IMR-90 (cell line): ENCODE results near the gene ZNF593OS. TPM values are rescaled to one million over a fixed set of nuclear protein-coding genes. Genes with fewer than 3 reads are reported as not detected.

ENCODE experiments used
- ATAC-seq: fragments of 200-7000 bp; cut with Tn5 transposase; 2 replicates; pipeline ENCODE4 v1.9.1; 2020; ENCODE audit warnings: low read depth, mild to moderate bottlenecking, moderate library complexity
- BruUV-seq: library from RNA; stranded (reverse); fragments of 400-500 nt; replicated peaks from 2 replicates; lab custom pipeline; 2021; lab: Mats Ljungman, UMichigan
- CTCF ChIA-PET: fragments of 300-600 bp; formaldehyde crosslinking; extraction: SDS; loops from one replicate; lab custom pipeline; 2021; ENCODE audit warnings: antibody characterized with exemption; lab: Yijun Ruan, JAX
- POLR2A ChIA-PET: fragments of 300-600 bp; sonication (Branson Sonifier 250); formaldehyde crosslinking; loops from one replicate; lab custom pipeline; 2022; ENCODE audit warnings: antibody characterized with exemption; ENCODE audit not compliant: unreplicated experiment; lab: Charles Lee
- DNase-seq: peaks from one replicate; pipeline ENCODE4 v3.0.0; 2013
- H2AFZ ChIP-seq: replicated peaks from 2 replicates; pipeline ENCODE3; 2013; ENCODE audit warnings: low read length, mild to moderate bottlenecking; ENCODE audit not compliant: poor library complexity
- H2AK5ac ChIP-seq: 2 replicates; pipeline ENCODE4 v1.6.1; 2013; ENCODE audit warnings: low read depth, low read length, inconsistent platforms
- H2AK9ac ChIP-seq: replicated peaks from 2 replicates; pipeline ENCODE3; 2013; ENCODE audit warnings: mild to moderate bottlenecking, low read depth, low read length, moderate library complexity; ENCODE audit not compliant: poor library complexity
- H2BK120ac ChIP-seq: 2 replicates; pipeline ENCODE4 v1.6.1; 2013; ENCODE audit warnings: low read depth, low read length, inconsistent platforms
- H2BK15ac ChIP-seq: 3 replicates; pipeline ENCODE4 v1.6.1; 2013; ENCODE audit warnings: low read depth, low read length, inconsistent platforms
- H2BK20ac ChIP-seq: 2 replicates; pipeline ENCODE4 v1.6.1; 2013; ENCODE audit warnings: low read depth, mild to moderate bottlenecking, inconsistent platforms, low read length, moderate library complexity
- H2BK5ac ChIP-seq: 2 replicates; pipeline ENCODE4 v1.6.1; 2013; ENCODE audit warnings: mild to moderate bottlenecking, low read depth, low read length, inconsistent platforms; ENCODE audit not compliant: poor library complexity, severe bottlenecking
- H3K14ac ChIP-seq: replicated peaks from 2 replicates; pipeline ENCODE4 v1.6.1; 2013; ENCODE audit warnings: low read depth, low read length, inconsistent platforms
- H3K18ac ChIP-seq: 2 replicates; pipeline ENCODE4 v1.6.1; 2013; ENCODE audit warnings: low read depth, low read length, control low read depth
- H3K23ac ChIP-seq: 2 replicates; pipeline ENCODE4 v1.6.1; 2013; ENCODE audit warnings: low read depth, low read length, inconsistent platforms
- H3K27ac ChIP-seq: 2 replicates; pipeline ENCODE4 v1.5.1; 2013; ENCODE audit warnings: mild to moderate bottlenecking, control low read depth, low read length; ENCODE audit not compliant: insufficient read depth
- H3K27me3 ChIP-seq: 2 replicates; pipeline ENCODE4 v1.6.1; 2013; ENCODE audit warnings: low read length; ENCODE audit not compliant: control insufficient read depth, insufficient read depth
- H3K36me3 ChIP-seq: 2 replicates; pipeline ENCODE4 v1.6.1; 2013; ENCODE audit warnings: low read length, mixed read lengths; ENCODE audit not compliant: control insufficient read depth, insufficient read depth
- H3K4ac ChIP-seq: 2 replicates; pipeline ENCODE4 v1.6.1; 2013; ENCODE audit warnings: low read depth, low read length, inconsistent platforms
- H3K4me1 ChIP-seq: 2 replicates; pipeline ENCODE4 v1.6.1; 2013; ENCODE audit warnings: low read length, mixed read lengths; ENCODE audit not compliant: control insufficient read depth, insufficient read depth
- H3K4me2 ChIP-seq: 2 replicates; pipeline ENCODE4 v1.6.1; 2013; ENCODE audit warnings: low read depth, mild to moderate bottlenecking, control low read depth, low read length, moderate library complexity
- H3K4me3 ChIP-seq: 2 replicates; pipeline ENCODE4 v1.5.1; 2013; ENCODE audit warnings: low read depth, mild to moderate bottlenecking, control low read depth, low read length, moderate library complexity; ENCODE audit not compliant: insufficient read depth
- H3K56ac ChIP-seq: 2 replicates; pipeline ENCODE4 v1.6.1; 2013; ENCODE audit warnings: low read length, inconsistent platforms; ENCODE audit not compliant: insufficient read depth; ENCODE audit errors: extremely low read depth
- H3K79me1 ChIP-seq, 2 experiments: 2 replicates each; pipeline ENCODE4 v1.6.1; 2013; ENCODE audit warnings: low read length in 2 of 2, inconsistent platforms in 1 of 2, low read depth in 1 of 2
- H3K9ac ChIP-seq: 2 replicates; pipeline ENCODE4 v1.6.1; 2013; ENCODE audit warnings: low read depth, low read length, control low read depth
- H3K9me1 ChIP-seq: 2 replicates; pipeline ENCODE4 v1.6.1; 2013; ENCODE audit warnings: low read length, inconsistent platforms; ENCODE audit not compliant: insufficient read depth
- H3K9me3 ChIP-seq: 2 replicates; pipeline ENCODE4 v1.6.1; 2013; ENCODE audit warnings: low read length; ENCODE audit not compliant: control insufficient read depth, insufficient read depth
- H4K20me1 ChIP-seq: 2 replicates; pipeline ENCODE4 v1.6.1; 2013; ENCODE audit warnings: low read length, inconsistent platforms; ENCODE audit not compliant: insufficient read depth
- H4K5ac ChIP-seq: 2 replicates; pipeline ENCODE4 v1.6.1; 2013; ENCODE audit warnings: mild to moderate bottlenecking, low read depth, low read length, control low read depth
- H4K8ac ChIP-seq, 2 experiments: 2 replicates each; pipeline ENCODE4 v1.6.1; 2013; ENCODE audit warnings: low read depth in 2 of 2, low read length in 2 of 2, control low read depth in 1 of 2, inconsistent platforms in 1 of 2
- H4K91ac ChIP-seq: 2 replicates; pipeline ENCODE4 v1.6.1; 2013; ENCODE audit warnings: low read depth, low read length, inconsistent platforms; ENCODE audit not compliant: insufficient read depth
- CHD1 ChIP-seq: IDR thresholded peaks from 2 replicates; pipeline ENCODE4 v1.6.1; 2012; ENCODE audit warnings: low read depth, low read length, improper control_type of control experiment
- MXI1 ChIP-seq: IDR thresholded peaks from 2 replicates; pipeline ENCODE4 v1.6.1; 2012; ENCODE audit warnings: low read depth, mild to moderate bottlenecking, low read length, moderate library complexity, borderline replicate concordance
- NFE2L2 ChIP-seq: fragments of 150-350 bp; IDR thresholded peaks from 2 replicates; pipeline ENCODE4 v1.6.1; 2016; ENCODE audit warnings: low read depth, mild to moderate bottlenecking, low read length
- RAD21 ChIP-seq: IDR thresholded peaks from 2 replicates; pipeline ENCODE4 v1.6.1; 2012; ENCODE audit warnings: low read length, improper control_type of control experiment
- WGBS, 2 experiments: methylation state at CpG; one replicate each; pipeline versions ENCODE4 v1.1.5 to v1.1.7; 2013; ENCODE audit warnings: missing lambda C conversion rate in 2 of 2; ENCODE audit not compliant: insufficient read length in 1 of 2; ENCODE audit errors: extremely low coverage in 2 of 2; 5-methylcytosine and 5-hydroxymethylcytosine counted together
- dilution Hi-C: fragments of 300-500 bp; cut with HindIII; formaldehyde crosslinking; loops from one replicate; pipeline ENCODE4 v1.14.3; 2018; ENCODE audit warnings: low sequenced_read_pairs; ENCODE audit not compliant: unreplicated experiment
- in situ Hi-C: fragments of 300-500 bp; cut with MboI; formaldehyde crosslinking; loops from 3 replicates; pipeline ENCODE4 v1.14.3; 2019; ENCODE audit warnings: low sequenced_read_pairs, inconsistent platforms, mixed read lengths
- intact Hi-C: fragments of 100-400 bp; cut with micrococcal nuclease; formaldehyde crosslinking; loops from 2 replicates; pipeline ENCODE4 v1.10.0; 2022
- polyA plus RNA-seq, 3 experiments: library from polyadenylated mRNA; depleted of rRNA; stranded (reverse); fragments of >200 nt; gene quantifications; 2 replicates each; pipeline ENCODE4 v1.2.3, GENCODE V29; 2012; ENCODE audit warnings: low replicate concordance in 1 of 3
- total RNA-seq: library from RNA; depleted of rRNA; stranded (reverse); fragments of >200 nt; gene quantifications from 2 replicates; pipeline ENCODE4 v1.2.3, GENCODE V29; 2012

ZNF593OS gene
- total and polyA plus RNA-seq, 2 of the 4 experiments (the other 2 are of a cell fraction): not detected

- no peaks in the 10 kb centered on the region for H3K79me1 ChIP-seq
- no peak overlapping the region for H2BK120ac ChIP-seq
- H3K27me3 ChIP-seq: peaks cover 16% of the 10 kb centered on the region
- no peak overlapping the region for H3K4me3 ChIP-seq
- H3K9me1 ChIP-seq: no peaks in the 10 kb centered on the region
- CTCF ChIA-PET: interaction anchor here (1.1 kb wide), 1 partner anchor 90 kb away, joined by 3 read pairs; no protein-coding TSS in a partner anchor
- H3K4me2 ChIP-seq: no peak overlapping the region
- H3K9ac ChIP-seq: no peak overlapping the region
- H3K9me3 ChIP-seq: no peaks in the 10 kb centered on the region
- no peak overlapping the region for H4K8ac ChIP-seq
- H3K27ac ChIP-seq: no peak overlapping the region
- no peak overlapping the region for H4K5ac ChIP-seq
- WGBS, 2 experiments: 83% methylated on average over 3 of the region's 6 CpGs; no CpG with 5 or more reads in 1 of the 2 experiments
- in situ Hi-C loops (no loop called here), dilution Hi-C loops (no loop called here), intact Hi-C loops (no loop called here)
- no peak overlapping the region for H3K4ac ChIP-seq
- no peak overlapping the region for H3K18ac ChIP-seq
- no peaks in the 10 kb centered on the region for H3K36me3 ChIP-seq
- no peak overlapping the region for H4K91ac ChIP-seq
- no peak overlapping the region for H3K14ac ChIP-seq
- no peak overlapping the region for H2AFZ ChIP-seq
- no peak overlapping the region for H2BK15ac ChIP-seq
- DNase-seq (no peak), ATAC-seq (no peak)
- no peak overlapping the region for H3K56ac ChIP-seq
- BruUV-seq: no TSS peak
- H3K4me1 ChIP-seq: no peaks in the 10 kb centered on the region
- no peak overlapping the region for H3K23ac ChIP-seq
- no peak overlapping the region for H2BK20ac ChIP-seq
- no peak overlapping the region for H2AK5ac ChIP-seq
- no peak overlapping the region for H2BK5ac ChIP-seq
- no peak for TF ChIP-seq RAD21
- TF ChIP-seq CHD1: no peak
- TF ChIP-seq MXI1: no peak
- TF ChIP-seq NFE2L2: no peak
- POLR2A ChIA-PET: interaction anchor here (0.7 kb wide), 1 partner anchor 22 kb away, joined by 5 read pairs; no protein-coding TSS in a partner anchor
- no peaks in the 10 kb centered on the region for H4K20me1 ChIP-seq
- no peak overlapping the region for H2AK9ac ChIP-seq
These were observed 17.7 kb upstream of the ZNF593OS start for GRCh38 chr1:26189331-26189730.
